Activated naive CD8-positive, alpha-beta T cell treated with anti-CD3 and anti-CD28 coated beads for 36 hours (primary cell): ENCODE data around the gene HSPG2. TPM values are rescaled to one million over a fixed set of nuclear protein-coding genes. Genes with fewer than 3 reads are reported as not detected.

Source experiments
- DNase-seq: peaks from one replicate; pipeline ENCODE4 v3.0.0; 2021
- H3K27ac Mint-ChIP-seq: one replicate; pipeline ENCODE4 v1.8.0; 2022; ENCODE audit warnings: mild to moderate bottlenecking, moderate library complexity, mixed read lengths
- H3K27me3 Mint-ChIP-seq: one replicate; pipeline ENCODE4 v1.8.0; 2022; ENCODE audit warnings: mild to moderate bottlenecking, mixed read lengths
- H3K36me3 Mint-ChIP-seq: one replicate; pipeline ENCODE4 v1.8.0; 2021; ENCODE audit warnings: mild to moderate bottlenecking, mixed read lengths
- H3K4me1 Mint-ChIP-seq: one replicate; pipeline ENCODE4 v1.8.0; 2021; ENCODE audit warnings: mixed read lengths
- H3K4me3 Mint-ChIP-seq: one replicate; pipeline ENCODE4 v1.8.0; 2022; ENCODE audit warnings: mild to moderate bottlenecking, moderate library complexity, mixed read lengths
- H3K9me3 Mint-ChIP-seq: one replicate; pipeline ENCODE4 v1.8.0; 2022; ENCODE audit warnings: mixed read lengths
- total RNA-seq, 2 experiments: library from RNA; stranded (reverse); gene quantifications; one replicate each; pipeline ENCODE4 v1.2.3, GENCODE V29; 2021

The HSPG2 gene
- total RNA-seq, 2 experiments from 2014 or later = 11.0 to 11.6 TPM

DNA sequence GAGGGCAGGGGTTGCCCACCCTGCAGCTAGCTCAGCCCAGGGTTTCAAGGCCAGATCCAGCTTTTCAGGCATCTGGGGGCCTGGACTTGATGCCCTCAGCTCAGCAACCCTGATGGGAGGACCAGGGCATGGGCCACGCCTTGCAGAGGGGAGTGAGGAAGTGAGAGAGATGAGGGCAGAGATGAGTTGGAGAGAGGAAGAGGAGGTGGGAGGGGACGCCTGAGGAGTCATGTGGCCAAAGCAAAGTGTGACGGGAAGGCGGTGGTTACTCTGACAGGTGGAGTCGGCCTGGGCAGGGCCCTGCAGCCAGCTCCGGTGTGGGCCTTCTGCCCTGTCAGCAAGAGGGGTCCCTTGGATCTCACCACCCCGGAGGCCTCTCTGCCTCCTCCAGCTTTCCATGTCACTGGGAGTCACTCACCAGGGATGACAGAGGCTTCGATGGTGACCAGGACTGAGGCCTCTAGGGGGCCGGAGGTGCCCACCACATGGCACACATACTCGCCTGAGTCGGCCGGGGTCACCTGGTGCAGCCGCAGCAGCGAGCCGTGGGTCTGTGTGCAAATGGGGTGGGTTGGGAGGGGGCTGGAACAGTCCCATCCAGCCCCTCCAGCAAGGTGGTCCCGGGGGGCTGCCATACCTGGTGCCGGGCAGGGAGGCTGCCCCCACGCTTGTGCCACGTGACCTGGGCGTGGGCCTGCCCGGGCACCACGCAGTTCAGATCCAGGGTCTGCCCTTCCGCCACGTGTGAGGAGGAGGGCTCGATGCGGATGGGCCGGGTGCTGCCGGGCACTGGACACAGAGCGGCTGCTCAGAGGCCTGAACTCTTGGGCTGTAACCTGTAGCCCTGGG, 84.6 kb downstream of the HSPG2 start:
- Mint-ChIP-seq H3K36me3 (no peaks in the 10 kb centered on the region), H3K4me3 (no peak overlapping the region), H3K27me3 (no peaks in the 10 kb centered on the region), H3K9me3 (no peaks in the 10 kb centered on the region), H3K27ac (no peak overlapping the region), H3K4me1 (peaks cover 2% of the 10 kb centered on the region)
- DNase-seq = no peak

DNA sequence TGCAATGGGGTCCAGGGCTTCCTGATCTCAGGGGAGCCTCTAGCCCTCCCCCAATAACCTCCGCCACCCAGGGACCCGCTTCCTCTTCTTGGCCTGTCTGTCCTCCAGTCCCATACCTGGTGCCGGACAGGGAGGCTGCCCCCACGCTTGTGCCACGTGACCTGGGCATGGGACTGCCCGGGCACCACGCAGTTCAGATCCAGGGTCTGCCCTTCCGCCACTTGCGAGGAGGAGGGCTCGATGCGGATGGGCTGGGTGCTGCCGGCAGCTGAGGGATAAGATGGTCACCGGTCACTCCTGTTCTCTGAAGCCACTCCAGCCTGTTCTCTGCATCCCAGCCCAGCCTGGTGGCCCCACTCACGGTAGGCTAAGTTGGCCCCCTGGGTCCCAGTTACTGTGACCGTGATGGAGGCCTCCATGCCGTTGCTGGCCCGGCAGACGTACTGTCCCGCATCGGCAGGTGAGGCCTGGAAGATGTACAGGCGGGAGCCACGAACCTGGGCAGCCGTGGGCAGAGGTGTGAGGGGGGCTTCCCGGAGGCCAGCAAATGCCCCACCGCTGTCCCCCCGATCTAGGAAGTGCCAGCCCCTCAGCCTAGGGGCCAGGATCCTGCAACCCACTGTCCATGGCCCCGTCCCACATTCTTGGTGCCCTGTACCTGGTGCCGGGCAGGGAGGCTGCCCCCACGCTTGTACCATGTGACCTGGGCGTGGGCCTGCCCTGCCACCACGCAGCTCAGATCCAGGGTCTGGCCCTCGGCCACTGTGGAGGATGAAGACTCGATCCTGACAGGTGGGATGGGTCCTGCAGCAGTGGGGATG, 85.5 kb downstream of the HSPG2 start:
- H3K27ac Mint-ChIP-seq = no peak overlapping the region
- no peaks in the 10 kb centered on the region for H3K36me3 Mint-ChIP-seq
- no peaks in the 10 kb centered on the region for H3K9me3 Mint-ChIP-seq
- H3K4me1 Mint-ChIP-seq = peaks cover 2% of the 10 kb centered on the region
- H3K4me3 Mint-ChIP-seq = no peak overlapping the region
- no peak for DNase-seq
- no peaks in the 10 kb centered on the region for H3K27me3 Mint-ChIP-seq

DNA sequence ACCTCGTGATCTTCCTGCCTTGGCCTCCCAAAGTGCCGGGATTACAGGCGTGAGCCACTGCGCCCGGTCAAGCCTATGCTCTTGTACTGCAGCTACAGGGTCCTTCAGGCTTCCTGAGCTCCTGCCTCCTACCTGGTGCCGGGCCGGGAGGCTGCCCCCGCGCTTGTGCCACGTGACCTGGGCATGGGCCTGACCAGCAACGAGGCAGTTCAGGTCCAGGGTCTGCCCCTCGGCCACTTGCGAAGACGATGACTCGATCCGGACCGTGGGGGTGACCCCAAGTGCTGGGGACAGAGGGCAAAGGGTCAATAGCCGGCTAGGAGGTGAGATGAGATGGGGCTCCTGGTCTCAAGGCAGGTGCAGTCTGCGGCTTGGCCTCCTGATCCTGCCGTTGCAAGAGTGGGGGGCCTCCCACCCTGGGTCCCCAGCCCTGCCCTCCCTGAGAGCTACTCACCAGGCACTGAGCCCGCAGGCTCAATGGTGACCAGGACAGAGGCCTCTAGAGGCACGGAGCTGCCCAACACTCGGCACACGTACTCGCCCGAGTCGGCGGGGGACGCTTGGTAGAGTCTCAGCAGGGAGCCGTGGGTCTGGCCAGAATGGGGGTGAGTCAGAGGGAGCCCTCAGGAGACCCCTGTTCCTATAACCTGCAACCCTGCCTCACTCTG, 87.1 kb downstream of the HSPG2 start:
- Mint-ChIP-seq H3K9me3 (no peaks in the 10 kb centered on the region), H3K36me3 (no peaks in the 10 kb centered on the region), H3K27me3 (no peaks in the 10 kb centered on the region), H3K4me1 (no peaks in the 10 kb centered on the region), H3K4me3 (no peak overlapping the region), H3K27ac (no peak overlapping the region)
- DNase-seq = no peak

DNA sequence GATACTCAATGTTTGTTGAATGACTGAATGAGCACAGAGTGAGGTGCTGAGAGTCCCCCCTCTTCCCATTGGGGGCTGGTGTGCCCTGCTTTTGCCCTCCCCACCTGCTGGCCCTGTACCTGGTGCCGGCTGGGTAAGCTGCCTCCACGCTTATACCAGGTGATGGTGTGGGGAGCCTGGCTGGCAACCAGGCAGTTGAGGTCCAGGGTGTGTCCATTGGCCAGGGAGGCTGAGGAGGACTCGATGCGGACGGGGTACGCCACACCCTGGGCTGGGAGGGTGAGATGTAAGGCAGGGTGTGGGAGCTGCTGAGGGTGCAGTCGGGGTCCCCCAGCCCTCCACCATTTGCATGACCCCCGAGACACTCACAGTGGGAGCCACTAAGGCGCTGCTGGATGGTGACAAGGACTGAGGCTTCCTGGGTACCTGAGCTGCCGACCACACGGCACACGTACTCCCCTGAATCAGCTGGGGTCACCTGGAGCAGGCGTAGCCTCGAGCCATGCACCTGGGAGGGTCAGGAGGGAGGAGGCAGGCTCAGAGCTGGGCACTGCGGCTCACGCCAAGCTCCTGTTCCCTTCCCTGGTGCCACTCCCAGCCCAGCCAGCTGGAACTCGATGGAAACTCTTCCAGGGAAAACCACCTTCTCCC, 88.5 kb downstream of the HSPG2 start:
- Mint-ChIP-seq H3K27ac (no peak overlapping the region), H3K27me3 (no peaks in the 10 kb centered on the region), H3K4me3 (no peak overlapping the region), H3K4me1 (no peaks in the 10 kb centered on the region), H3K36me3 (no peaks in the 10 kb centered on the region), H3K9me3 (no peaks in the 10 kb centered on the region)
- no peak for DNase-seq

DNA sequence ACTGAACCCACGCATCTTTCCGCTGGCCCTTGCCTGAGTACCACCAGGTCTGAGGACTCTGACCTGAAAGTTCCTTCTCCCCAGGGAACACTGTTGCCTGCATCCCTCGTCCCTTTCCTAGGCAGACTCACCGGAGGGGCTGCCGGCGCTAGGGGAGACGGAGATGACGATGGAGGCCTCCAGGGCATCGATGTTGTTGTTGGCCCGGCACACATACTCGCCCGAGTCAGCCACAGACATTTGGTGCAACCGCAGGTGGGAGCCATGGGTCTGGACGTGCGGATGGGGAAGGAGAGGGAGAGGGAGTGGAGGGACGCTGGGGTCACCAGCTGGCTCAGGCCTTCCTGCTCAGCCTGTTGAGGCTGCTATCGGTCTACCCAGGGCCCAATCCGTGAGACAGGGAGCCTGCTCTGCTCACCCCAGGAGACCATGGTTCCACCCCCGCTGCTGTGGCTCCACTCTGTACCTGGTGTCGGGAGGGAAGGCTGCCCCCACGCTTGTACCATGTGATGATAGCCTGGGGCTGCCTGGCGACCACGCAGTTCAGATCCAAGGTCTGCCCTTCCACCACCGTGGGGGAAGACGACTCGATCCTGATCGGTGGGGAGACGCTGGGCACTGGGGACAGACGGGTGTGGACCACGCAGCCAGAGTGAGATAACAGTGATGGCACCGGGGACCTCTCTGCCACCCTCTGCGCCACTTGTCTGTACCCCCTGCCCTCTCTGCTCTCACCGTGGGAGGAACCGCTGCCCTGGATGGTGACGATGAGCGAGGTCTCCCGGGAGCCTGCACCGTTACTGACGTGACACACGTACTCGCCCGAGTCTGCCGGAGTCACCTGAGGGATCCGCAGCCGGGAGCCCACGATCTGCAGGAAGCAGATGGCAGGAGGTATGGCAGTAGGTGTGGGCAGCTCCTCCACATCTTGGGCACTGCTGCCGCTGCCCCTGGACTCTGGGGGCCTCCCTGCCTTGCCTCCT, 89.6 kb downstream of the HSPG2 start:
- Mint-ChIP-seq H3K27ac (no peak overlapping the region), H3K36me3 (no peaks in the 10 kb centered on the region), H3K27me3 (no peaks in the 10 kb centered on the region), H3K4me3 (no peak overlapping the region), H3K4me1 (no peaks in the 10 kb centered on the region), H3K9me3 (no peaks in the 10 kb centered on the region)
- DNase-seq = no peak

DNA sequence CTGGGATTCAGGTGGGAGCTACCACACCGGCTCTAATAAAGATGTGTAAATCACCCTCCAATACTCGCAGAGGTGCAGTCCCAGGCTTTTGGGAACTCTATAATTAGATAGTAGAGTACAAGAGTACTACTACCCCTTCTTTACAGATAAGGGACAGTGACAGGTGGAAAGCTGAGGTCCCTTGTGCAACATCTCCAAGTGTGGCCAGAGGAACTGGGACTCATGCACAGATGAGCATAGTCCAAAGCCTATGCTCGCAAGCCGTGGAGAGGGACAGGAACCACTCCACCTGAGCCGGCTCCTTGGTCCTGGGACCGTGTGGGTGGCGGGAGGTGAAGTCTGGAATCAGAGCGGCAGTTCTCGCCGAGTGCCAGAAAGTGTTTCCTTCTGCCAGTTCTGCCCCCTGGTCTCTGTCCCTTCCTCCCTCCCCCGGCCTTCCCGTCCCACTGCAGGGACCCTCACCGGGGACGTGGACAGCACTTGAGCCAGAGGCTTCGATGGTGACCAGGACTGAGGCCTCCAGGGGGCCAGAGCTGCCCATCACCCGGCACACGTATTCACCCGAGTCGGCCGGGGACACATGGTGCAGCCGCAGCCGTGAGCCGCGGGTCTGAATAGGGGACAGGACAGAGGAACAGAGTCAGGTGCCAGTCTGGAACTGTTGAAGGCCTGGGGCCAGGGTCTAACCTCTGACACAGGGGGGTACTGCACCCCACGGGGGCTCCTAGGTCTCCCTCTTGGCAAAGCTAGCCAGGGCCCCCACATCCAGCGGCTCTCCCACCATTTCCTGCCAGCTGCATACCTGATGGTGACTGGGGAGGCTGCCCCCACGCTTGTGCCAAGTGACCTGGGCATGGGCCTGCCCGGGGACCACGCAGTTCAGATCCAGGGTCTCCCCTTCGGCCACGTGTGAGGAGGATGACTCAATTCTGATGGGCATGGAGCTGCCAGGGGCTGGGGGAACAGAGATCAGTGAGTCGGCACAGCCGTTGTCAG, 91.2 kb downstream of the HSPG2 start:
- no peak for DNase-seq
- H3K4me1 Mint-ChIP-seq = no peaks in the 10 kb centered on the region
- H3K27ac Mint-ChIP-seq = no peak overlapping the region
- no peaks in the 10 kb centered on the region for H3K9me3 Mint-ChIP-seq
- no peaks in the 10 kb centered on the region for H3K36me3 Mint-ChIP-seq
- no peaks in the 10 kb centered on the region for H3K27me3 Mint-ChIP-seq
- no peak overlapping the region for H3K4me3 Mint-ChIP-seq

DNA sequence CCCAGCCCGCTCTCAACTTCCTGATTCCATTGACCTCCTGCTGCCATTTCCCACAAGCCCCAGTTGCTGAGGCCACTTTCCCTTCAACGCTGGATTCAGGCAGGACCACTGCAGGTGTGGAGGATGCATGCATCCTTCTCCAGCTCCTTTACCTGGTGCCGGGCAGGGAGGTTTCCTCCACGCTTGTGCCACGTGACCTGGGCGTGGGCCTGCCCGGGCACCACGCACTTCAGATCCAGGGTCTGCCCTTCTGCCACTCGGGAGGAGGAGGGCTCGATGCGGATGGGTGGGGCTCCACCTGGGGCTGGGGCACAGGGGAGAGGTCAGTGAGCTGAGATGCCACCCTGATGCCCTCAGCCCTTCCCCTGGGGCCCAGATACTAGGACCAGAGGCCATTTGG, 93.1 kb downstream of the HSPG2 start:
- Mint-ChIP-seq H3K9me3 (no peaks in the 10 kb centered on the region), H3K27me3 (no peaks in the 10 kb centered on the region), H3K36me3 (no peaks in the 10 kb centered on the region), H3K4me3 (no peak overlapping the region), H3K27ac (no peak overlapping the region), H3K4me1 (no peaks in the 10 kb centered on the region)
- DNase-seq = no peak

DNA sequence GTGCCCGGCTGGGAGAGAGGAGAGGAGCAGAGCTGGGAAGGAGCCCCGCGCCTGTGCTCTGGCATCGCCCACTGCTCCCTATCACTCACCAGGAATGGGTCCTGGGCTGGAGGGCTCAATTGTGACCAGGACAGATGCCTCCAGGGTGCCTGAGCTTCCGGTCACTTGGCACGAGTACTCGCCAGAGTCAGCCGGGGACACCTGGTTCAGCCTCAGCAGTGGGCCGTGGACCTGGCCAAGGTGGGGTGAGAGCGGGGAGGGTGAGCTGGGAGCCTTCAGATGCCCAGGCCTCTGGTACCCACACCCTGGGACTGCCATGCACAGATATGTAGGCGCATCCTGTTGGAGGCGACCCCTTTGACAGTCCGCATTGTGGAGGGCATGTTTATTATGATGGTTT, 93.9 kb downstream of the HSPG2 start:
- Mint-ChIP-seq H3K4me3 (no peak overlapping the region), H3K9me3 (no peaks in the 10 kb centered on the region), H3K36me3 (no peaks in the 10 kb centered on the region), H3K4me1 (no peaks in the 10 kb centered on the region), H3K27ac (no peak overlapping the region), H3K27me3 (no peaks in the 10 kb centered on the region)
- no peak for DNase-seq

DNA sequence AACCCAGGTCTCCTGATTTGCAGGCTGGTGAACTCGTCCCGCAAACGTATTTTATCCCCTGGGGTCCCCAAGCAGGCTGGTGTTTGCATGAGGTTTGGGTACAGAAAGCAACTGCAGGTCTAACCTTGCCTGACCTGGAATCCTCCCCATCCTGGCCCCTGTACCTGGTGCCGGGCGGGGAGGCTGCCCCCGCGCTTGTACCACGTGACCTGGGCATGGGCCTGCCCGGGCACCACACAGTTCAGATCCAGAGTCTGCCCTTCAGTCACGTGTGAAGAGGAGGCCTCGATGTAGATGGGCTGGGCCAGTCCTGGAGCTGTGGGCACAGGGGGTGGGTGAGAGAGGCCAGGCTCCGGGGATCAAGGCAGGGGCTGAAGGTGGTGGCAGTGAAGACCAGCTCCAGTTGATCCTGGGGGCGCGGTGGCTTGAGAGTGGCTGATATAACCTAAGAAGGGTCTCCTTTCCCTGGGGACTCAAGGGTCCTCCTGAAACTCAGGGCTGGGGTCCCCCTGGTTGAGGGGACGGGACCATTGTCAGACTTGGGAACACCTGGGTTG, 94.4 kb downstream of the HSPG2 start:
- H3K27me3 Mint-ChIP-seq = no peaks in the 10 kb centered on the region
- DNase-seq = no peak
- no peaks in the 10 kb centered on the region for H3K36me3 Mint-ChIP-seq
- no peaks in the 10 kb centered on the region for H3K4me1 Mint-ChIP-seq
- no peak overlapping the region for H3K27ac Mint-ChIP-seq
- no peaks in the 10 kb centered on the region for H3K9me3 Mint-ChIP-seq
- H3K4me3 Mint-ChIP-seq = no peak overlapping the region

DNA sequence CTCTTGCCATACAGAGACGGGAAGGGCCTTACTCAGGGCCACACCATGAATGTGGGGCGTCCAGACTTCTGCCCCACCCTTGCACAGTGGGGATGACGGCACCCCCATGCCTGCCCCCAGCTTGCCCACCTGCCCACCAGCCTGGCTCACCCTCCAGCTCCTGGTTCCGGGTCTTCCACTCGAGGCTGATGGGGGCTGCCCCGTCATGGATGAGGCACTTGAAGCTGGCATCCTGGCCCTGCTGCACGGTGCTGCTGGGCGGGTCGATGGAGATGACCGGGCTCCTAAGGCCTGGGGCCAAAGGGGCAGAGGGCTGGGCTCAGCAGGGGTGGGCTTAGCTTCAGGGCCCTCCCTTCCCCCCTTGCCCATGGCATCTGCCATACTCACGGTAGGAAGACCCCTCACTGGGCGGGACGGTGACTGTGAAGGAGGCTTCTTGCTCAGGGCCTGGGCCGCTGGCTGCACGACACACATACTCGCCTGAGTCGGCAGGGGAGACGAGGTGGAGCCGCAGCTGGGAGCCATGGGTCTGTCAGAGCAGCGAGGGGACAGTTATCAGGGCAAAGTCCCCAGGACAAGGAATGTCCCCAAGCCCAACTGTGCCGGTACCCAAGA, 95.2 kb downstream of the HSPG2 start:
- Mint-ChIP-seq H3K27ac (no peak overlapping the region), H3K9me3 (no peaks in the 10 kb centered on the region), H3K36me3 (no peaks in the 10 kb centered on the region), H3K4me1 (no peaks in the 10 kb centered on the region), H3K4me3 (no peak overlapping the region), H3K27me3 (no peaks in the 10 kb centered on the region)
- DNase-seq = no peak

DNA sequence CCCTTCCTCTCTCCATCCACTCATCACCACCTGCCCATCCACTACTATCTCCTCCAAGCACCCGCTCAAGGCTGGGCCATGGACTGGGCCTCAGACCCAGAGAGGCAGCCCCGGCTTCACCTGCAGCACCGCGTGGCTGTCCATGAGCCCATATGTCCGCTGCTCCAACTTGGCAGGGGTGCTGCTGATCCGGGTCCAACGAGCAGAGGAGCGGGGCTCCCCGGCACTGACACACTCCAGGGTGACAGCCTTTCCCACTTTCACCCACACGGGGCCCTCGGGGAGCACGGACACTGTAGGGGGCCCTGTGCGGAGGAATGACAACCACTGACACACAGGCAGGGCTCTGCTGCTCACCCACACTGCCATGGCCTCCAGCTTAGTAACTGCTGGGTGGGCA, 96.1 kb downstream of the HSPG2 start:
- H3K27me3 Mint-ChIP-seq = no peaks in the 10 kb centered on the region
- no peak for DNase-seq
- no peaks in the 10 kb centered on the region for H3K36me3 Mint-ChIP-seq
- H3K9me3 Mint-ChIP-seq = no peaks in the 10 kb centered on the region
- H3K4me3 Mint-ChIP-seq = no peak overlapping the region
- H3K27ac Mint-ChIP-seq = no peak overlapping the region
- no peaks in the 10 kb centered on the region for H3K4me1 Mint-ChIP-seq

DNA sequence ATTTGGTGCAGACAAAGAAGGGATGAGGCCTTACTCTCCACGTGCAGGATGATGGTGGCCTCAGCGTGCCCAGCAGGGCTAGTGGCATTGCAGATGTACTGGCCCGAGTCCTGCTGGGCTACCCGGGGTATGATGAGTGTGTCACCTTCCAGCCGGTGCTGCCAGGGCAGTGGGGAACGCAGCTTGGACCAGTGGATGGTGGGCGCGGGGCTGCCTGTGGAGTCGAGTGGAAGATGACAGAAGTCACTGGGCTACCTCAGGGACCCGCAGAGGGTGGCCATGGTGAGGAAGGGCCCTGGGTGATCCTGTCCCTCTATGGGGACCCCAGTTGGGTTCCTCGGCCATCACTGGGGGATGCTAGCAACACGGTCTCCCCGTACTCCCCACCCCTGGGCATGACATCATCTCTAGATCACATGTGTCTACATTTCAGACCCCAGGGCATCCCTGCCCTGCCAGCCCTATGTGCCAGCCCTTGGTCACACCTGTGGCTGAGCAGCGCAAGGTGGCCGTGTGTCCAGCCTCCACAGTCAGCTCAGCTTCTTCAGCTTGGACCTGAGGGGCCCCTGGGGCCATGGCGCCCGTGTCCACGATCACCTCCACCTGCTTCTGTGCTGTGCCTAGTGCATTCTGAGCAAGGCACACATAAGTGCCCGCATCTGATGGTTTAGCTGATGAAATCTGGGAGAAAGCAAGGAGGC, 97.6 kb downstream of the HSPG2 start:
- no peak overlapping the region for H3K4me3 Mint-ChIP-seq
- H3K9me3 Mint-ChIP-seq = peaks cover 4% of the 10 kb centered on the region
- no peaks in the 10 kb centered on the region for H3K27me3 Mint-ChIP-seq
- no peaks in the 10 kb centered on the region for H3K4me1 Mint-ChIP-seq
- peaks cover 10% of the 10 kb centered on the region for H3K36me3 Mint-ChIP-seq
- DNase-seq = no peak
- H3K27ac Mint-ChIP-seq = no peak overlapping the region
